H9 (cell line): ENCODE measurements around the gene ZNF212. TPM values are rescaled to one million over a fixed set of nuclear protein-coding genes. Genes with fewer than 3 reads are reported as not detected.
A peak's percentile ranks its signal among the peaks of the same experiment; 100 is the strongest.

Experiments
- DNase-seq: peaks from one replicate; pipeline ENCODE4 v3.0.0-alpha.2; 2017
- H2AFZ ChIP-seq: one replicate; pipeline ENCODE4 v1.6.1; 2013; ENCODE audit warnings: mild to moderate bottlenecking, low read length, control low read depth, moderate library complexity
- H2AK5ac ChIP-seq: 2 replicates; pipeline ENCODE4 v1.6.1; 2013; ENCODE audit warnings: low read length, control low read depth, mixed read lengths; ENCODE audit not compliant: insufficient read length
- H2BK120ac ChIP-seq: one replicate; pipeline ENCODE4 v1.6.1; 2013; ENCODE audit warnings: low read depth, mild to moderate bottlenecking, low read length, control low read depth, inconsistent platforms; ENCODE audit not compliant: poor library complexity, severe bottlenecking
- H2BK12ac ChIP-seq: 2 replicates; pipeline ENCODE4 v1.6.1; 2013; ENCODE audit warnings: low read length, control low read depth, mixed read lengths, low read depth; ENCODE audit not compliant: insufficient read length
- H2BK15ac ChIP-seq: 2 replicates; pipeline ENCODE4 v1.6.1; 2013; ENCODE audit warnings: low read depth, low read length, control low read depth
- H2BK20ac ChIP-seq: one replicate; pipeline ENCODE4 v1.6.1; 2013; ENCODE audit warnings: low read depth, mild to moderate bottlenecking, low read length, control low read depth, inconsistent platforms; ENCODE audit not compliant: poor library complexity, severe bottlenecking
- H2BK5ac ChIP-seq: 2 replicates; pipeline ENCODE4 v1.6.1; 2013; ENCODE audit warnings: low read length, control low read depth, mixed read lengths; ENCODE audit not compliant: insufficient read length
- H3K14ac ChIP-seq: 2 replicates; pipeline ENCODE4 v1.6.1; 2013; ENCODE audit warnings: low read length, control low read depth; ENCODE audit not compliant: insufficient read depth
- H3K18ac ChIP-seq: 2 replicates; pipeline ENCODE4 v1.6.1; 2013; ENCODE audit warnings: low read depth, mild to moderate bottlenecking, mixed read lengths, low read length, control low read depth; ENCODE audit not compliant: insufficient read length
- H3K23ac ChIP-seq: 2 replicates; pipeline ENCODE4 v1.6.1; 2013; ENCODE audit warnings: low read length, control low read depth, mixed read lengths, low read depth; ENCODE audit not compliant: insufficient read length
- H3K23me2 ChIP-seq: 2 replicates; pipeline ENCODE4 v1.6.1; 2013; ENCODE audit warnings: low read depth, mild to moderate bottlenecking, mixed read lengths, low read length, control low read depth; ENCODE audit not compliant: insufficient read length, poor library complexity, severe bottlenecking
- H3K27ac ChIP-seq: 2 replicates; pipeline ENCODE4 v1.5.1; 2013; ENCODE audit warnings: low read length, control low read depth, mixed read lengths, low read depth; ENCODE audit not compliant: insufficient read length
- H3K27me3 ChIP-seq: 2 replicates; pipeline ENCODE4 v1.6.1; 2013; ENCODE audit warnings: low read length, control low read depth, inconsistent platforms; ENCODE audit not compliant: insufficient read depth
- H3K4ac ChIP-seq: 2 replicates; pipeline ENCODE4 v1.6.1; 2013; ENCODE audit warnings: low read depth, mild to moderate bottlenecking, control low read depth, inconsistent platforms, low read length, moderate library complexity
- H3K4me1 ChIP-seq: 2 replicates; pipeline ENCODE4 v1.6.1; 2013; ENCODE audit warnings: low read length, control low read depth, inconsistent platforms; ENCODE audit not compliant: insufficient read depth
- H3K4me2 ChIP-seq: 2 replicates; pipeline ENCODE4 v1.6.1; 2013; ENCODE audit warnings: low read length, control low read depth, mixed read lengths; ENCODE audit not compliant: insufficient read length, insufficient read depth
- H3K56ac ChIP-seq: 2 replicates; pipeline ENCODE4 v1.6.1; 2013; ENCODE audit warnings: low read depth, mild to moderate bottlenecking, mixed read lengths, low read length, control low read depth; ENCODE audit not compliant: insufficient read length
- H3K79me1 ChIP-seq: 2 replicates; pipeline ENCODE4 v1.6.1; 2013; ENCODE audit warnings: low read depth, mild to moderate bottlenecking, moderate library complexity, low read length, control low read depth, inconsistent platforms; ENCODE audit not compliant: insufficient read depth, poor library complexity, severe bottlenecking
- H3K79me2 ChIP-seq: 2 replicates; pipeline ENCODE4 v1.6.1; 2013; ENCODE audit warnings: low read length, control low read depth, inconsistent platforms; ENCODE audit not compliant: insufficient read depth
- H3K9ac ChIP-seq: 2 replicates; pipeline ENCODE4 v1.6.1; 2013; ENCODE audit warnings: low read length, control low read depth, mixed read lengths; ENCODE audit not compliant: insufficient read length; ENCODE audit errors: extremely low read depth
- H3K9me3 ChIP-seq: one replicate; pipeline ENCODE4 v1.6.1; 2013; ENCODE audit warnings: low read depth, low read length, inconsistent platforms; ENCODE audit not compliant: control insufficient read depth
- H3T11ph ChIP-seq: one replicate; pipeline ENCODE4 v1.6.1; 2013; ENCODE audit warnings: mild to moderate bottlenecking, low read length, control low read depth, inconsistent platforms
- H4K20me1 ChIP-seq: one replicate; pipeline ENCODE4 v1.6.1; 2013; ENCODE audit not compliant: control insufficient read depth, insufficient read length, insufficient read depth
- H4K5ac ChIP-seq: 2 replicates; pipeline ENCODE4 v1.6.1; 2013; ENCODE audit warnings: low read depth, mild to moderate bottlenecking, mixed read lengths, low read length, control low read depth; ENCODE audit not compliant: insufficient read length
- H4K8ac ChIP-seq: replicated peaks from 2 replicates; pipeline ENCODE4 v1.6.1; 2013; ENCODE audit warnings: low read length, control low read depth, mixed read lengths, low read depth; ENCODE audit not compliant: insufficient read length
- H4K91ac ChIP-seq: 2 replicates; pipeline ENCODE4 v1.6.1; 2013; ENCODE audit warnings: low read depth, mild to moderate bottlenecking, moderate library complexity, mixed read lengths, low read length, control low read depth; ENCODE audit not compliant: insufficient read length
- H3K27ac Mint-ChIP-seq, 3 experiments: 2 replicates in 2 of 3; 3 replicates in 1 of 3; pipeline ENCODE4 v1.8.0; 2020 to 2021; ENCODE audit warnings: mixed read lengths in 3 of 3, mild to moderate bottlenecking in 1 of 3, moderate library complexity in 1 of 3
- H3K27me3 Mint-ChIP-seq: 2 replicates; pipeline ENCODE4 v1.8.0; 2021; ENCODE audit warnings: low read depth, mild to moderate bottlenecking, moderate library complexity, mixed read lengths
- H3K36me3 Mint-ChIP-seq, 3 experiments: 2 replicates in 2 of 3; 3 replicates in 1 of 3; pipeline ENCODE4 v1.8.0; 2020 to 2021; ENCODE audit warnings: low read depth in 3 of 3, mixed read lengths in 3 of 3; ENCODE audit not compliant: insufficient read depth in 1 of 3
- H3K4me1 Mint-ChIP-seq, 2 experiments: 2 replicates each; pipeline ENCODE4 v1.8.0; 2020; ENCODE audit warnings: mixed read lengths in 2 of 2
- H3K4me3 Mint-ChIP-seq, 2 experiments: 2 replicates in 1 of 2; 3 replicates in 1 of 2; pipeline ENCODE4 v1.8.0; 2020 to 2021; ENCODE audit warnings: mild to moderate bottlenecking in 2 of 2, mixed read lengths in 2 of 2, moderate library complexity in 1 of 2
- H3K9me3 Mint-ChIP-seq, 2 experiments: 2 replicates in 1 of 2; 3 replicates in 1 of 2; pipeline ENCODE4 v1.8.0; 2020; ENCODE audit warnings: mild to moderate bottlenecking in 2 of 2, mixed read lengths in 2 of 2, moderate library complexity in 1 of 2
- WGBS: extraction: QIAGEN DNeasy Blood & Tissue Kit; methylation state at CpG from one replicate; pipeline ENCODE4 v1.1.7; 2013; ENCODE audit warnings: missing lambda C conversion rate, low lambda C conversion rate, mixed read lengths; ENCODE audit not compliant: insufficient read length; ENCODE audit errors: extremely low coverage; 5-methylcytosine and 5-hydroxymethylcytosine counted together
- total RNA-seq: library from RNA; stranded (reverse); gene quantifications from 2 replicates; pipeline ENCODE4 v1.2.1, GENCODE V29; 2021
- TF ChIP-seq, protein P1 (sequence below): fragments of 200-600 bp; sonication (generic); conservative IDR thresholded peaks from 3 replicates; pipeline ENCODE4 v1.8.0; 2021; ENCODE audit warnings: antibody characterized with exemption, mild to moderate bottlenecking

ZNF212 gene
- total RNA-seq, 1 experiment from 2014 or later = 21.1 TPM

DNA sequence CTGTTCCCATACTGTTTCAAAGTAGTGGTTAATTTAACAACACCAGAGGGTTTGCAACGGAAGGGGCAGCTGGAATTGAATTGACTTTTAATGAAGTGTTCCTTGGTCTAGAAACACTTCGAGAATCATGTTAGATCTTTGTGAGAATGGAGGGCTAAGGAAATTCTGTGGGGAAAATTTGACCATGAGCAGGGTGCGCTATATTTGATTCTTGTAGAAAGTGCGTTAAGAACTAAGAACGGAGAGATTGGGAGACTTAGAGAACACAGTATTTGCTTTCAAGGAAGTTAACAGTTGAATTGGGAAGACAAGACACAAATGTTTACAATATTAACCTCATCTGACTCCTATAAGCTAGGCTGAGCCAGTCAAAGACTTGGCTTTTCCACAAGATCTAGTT is 1.2 kb downstream of the ZNF212 start:
- Histone ChIP-seq H3K79me1 (peaks cover 4% of the 10 kb centered on the region), H3K4ac (no peak overlapping the region), H2BK20ac (no peak overlapping the region), H2BK12ac (no peak overlapping the region), H3K79me2 (peaks cover 7% of the 10 kb centered on the region; the same call in 1 of the 2 replicates), H2BK120ac (no peak overlapping the region), H3K23me2 (no peaks in the 10 kb centered on the region), H3K4me2 (peak overlapping the region; percentile 59), H4K91ac (no peak overlapping the region), H3T11ph (no peak overlapping the region), H2AK5ac (no peak overlapping the region), H3K56ac (no peak overlapping the region), H3K23ac (no peak overlapping the region), H4K5ac (no peak overlapping the region), H3K27ac (no peak overlapping the region), H3K18ac (no peak overlapping the region), H2BK5ac (no peak overlapping the region), H2AFZ (no peak overlapping the region), H3K9ac (peak overlapping the region; percentile 94), H4K8ac (no peak overlapping the region), H2BK15ac (no peak overlapping the region), H3K27me3 (no peaks in the 10 kb centered on the region), H3K9me3 (no peaks in the 10 kb centered on the region), H3K14ac (no peak overlapping the region), H3K4me1 (peaks cover 2% of the 10 kb centered on the region; the same call in 1 of the 2 replicates), H4K20me1 (no peaks in the 10 kb centered on the region)
- WGBS = no CpG with 5 or more reads among the region's 5 CpGs
- H3K4me1 Mint-ChIP-seq = peaks cover 9% of the 10 kb centered on the region in 2 experiments
- H3K27ac Mint-ChIP-seq = no peak overlapping the region
- TF ChIP-seq, protein P1, sequence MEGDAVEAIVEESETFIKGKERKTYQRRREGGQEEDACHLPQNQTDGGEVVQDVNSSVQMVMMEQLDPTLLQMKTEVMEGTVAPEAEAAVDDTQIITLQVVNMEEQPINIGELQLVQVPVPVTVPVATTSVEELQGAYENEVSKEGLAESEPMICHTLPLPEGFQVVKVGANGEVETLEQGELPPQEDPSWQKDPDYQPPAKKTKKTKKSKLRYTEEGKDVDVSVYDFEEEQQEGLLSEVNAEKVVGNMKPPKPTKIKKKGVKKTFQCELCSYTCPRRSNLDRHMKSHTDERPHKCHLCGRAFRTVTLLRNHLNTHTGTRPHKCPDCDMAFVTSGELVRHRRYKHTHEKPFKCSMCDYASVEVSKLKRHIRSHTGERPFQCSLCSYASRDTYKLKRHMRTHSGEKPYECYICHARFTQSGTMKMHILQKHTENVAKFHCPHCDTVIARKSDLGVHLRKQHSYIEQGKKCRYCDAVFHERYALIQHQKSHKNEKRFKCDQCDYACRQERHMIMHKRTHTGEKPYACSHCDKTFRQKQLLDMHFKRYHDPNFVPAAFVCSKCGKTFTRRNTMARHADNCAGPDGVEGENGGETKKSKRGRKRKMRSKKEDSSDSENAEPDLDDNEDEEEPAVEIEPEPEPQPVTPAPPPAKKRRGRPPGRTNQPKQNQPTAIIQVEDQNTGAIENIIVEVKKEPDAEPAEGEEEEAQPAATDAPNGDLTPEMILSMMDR = no peak
- peaks cover 28% of the 10 kb centered on the region for H3K27me3 Mint-ChIP-seq
- no peak for DNase-seq
- peaks cover 7 to 9% of the 10 kb centered on the region in 2 experiments for H3K9me3 Mint-ChIP-seq
- peaks cover 4 to 11% (median 9%) of the 10 kb centered on the region in 3 experiments; a peak in 6 of 7 replicates for H3K36me3 Mint-ChIP-seq
- H3K4me3 Mint-ChIP-seq = peak overlapping the region; percentile 98
